NCI-H82 treated with DMSO at 0.1 percent for 48 hours (cell line): ENCODE results near the gene PTPRA.
"Not testable (repeated sequence)": the region's sequence is repeated elsewhere in the genome, so short reads cannot be mapped to it uniquely, and the experiment has no call there.

Experiments
- DNase-seq: peaks from one replicate; lab custom pipeline; 2025; ENCODE audit not compliant: unreplicated experiment; lab: John Stamatoyannopoulos, UW

The PTPRA gene

GRCh38 chr20:2888224-2888955 is 15.1 kb downstream of the PTPRA start:
- no peak for DNase-seq

DNA sequence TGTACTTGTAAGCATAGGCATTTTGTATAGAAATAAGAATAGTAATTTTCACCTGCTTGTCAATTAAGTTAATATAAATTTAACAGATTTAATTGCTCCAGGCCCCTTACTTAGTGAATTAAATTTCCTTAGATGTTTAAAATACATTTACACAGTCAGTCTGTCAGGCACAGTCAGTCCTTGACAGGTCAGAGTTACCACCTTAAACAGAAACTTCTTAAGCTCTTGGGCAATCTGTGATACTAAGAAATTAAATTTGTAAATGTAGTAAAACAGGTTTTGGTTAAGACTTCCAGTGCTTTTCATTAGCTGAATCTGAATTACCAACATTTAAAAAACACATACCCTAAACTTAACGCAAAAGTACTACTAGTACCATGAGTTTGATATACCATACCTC is 15.9 kb downstream of the PTPRA start:
- DNase-seq, result no peak

DNA sequence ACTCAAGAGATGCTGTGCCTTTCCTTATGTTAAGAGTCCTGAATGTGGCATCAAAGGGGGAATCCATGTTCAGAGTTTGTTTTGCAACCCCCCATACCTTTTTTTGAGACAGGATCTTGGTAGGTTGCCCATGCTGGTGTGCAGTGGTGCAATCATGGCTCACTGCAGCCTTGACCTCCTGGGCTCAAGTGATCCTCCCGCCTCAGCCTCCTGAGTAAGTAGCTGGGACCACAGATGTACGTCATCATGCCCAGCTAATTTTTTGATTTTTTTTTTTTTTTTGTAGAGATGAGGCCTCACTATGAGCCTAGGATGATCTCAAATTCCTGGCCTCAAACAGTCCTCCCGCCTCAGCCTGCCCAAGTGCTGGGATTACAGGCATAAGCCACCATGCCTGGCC is 16.5 kb downstream of the PTPRA start:
- no peak for DNase-seq

DNA sequence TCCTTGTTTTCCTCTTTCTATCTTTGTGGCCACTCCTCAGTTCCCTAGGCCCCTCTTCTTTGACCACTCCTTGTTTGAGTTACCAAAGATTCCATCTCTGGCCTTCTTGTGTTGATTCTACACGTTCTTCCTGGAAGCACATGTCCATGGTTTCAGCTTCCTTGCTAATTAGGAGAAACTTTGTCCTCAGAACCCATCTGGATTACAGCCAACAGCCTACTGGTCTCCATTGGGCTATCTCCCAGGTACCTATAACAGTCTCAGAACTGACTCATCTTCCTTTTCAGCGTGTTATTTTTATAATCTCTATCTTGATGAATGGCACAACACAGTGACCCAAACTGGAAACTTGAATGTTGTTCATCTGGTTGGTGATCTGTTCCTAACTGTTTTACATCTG is 17.5 kb downstream of the PTPRA start:
- DNase-seq, result no peak

DNA sequence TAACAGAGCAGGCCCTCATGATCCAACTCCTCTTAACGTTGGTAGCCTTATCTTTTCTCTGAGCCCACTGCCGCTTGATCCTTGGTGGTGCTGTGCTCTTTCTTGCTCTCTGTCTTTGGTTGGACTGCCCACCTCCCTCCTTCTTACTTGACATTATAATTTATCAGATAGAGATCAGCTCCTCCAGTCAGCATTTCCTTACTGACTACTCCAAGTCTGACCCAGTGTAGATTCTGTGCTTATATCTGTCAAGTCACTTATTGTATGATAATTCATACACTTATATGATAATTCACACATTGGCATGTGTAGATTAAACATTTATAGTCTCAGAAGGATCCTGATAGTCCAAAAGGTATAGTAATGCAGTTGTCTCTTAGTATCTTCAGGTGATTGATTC is 18.1 kb downstream of the PTPRA start:
- DNase-seq, result no peak

- no peak for DNase-seq
These were observed 19.1 kb downstream of the PTPRA start for GRCh38 chr20:2892376-2892775.

GRCh38 chr20:2894221-2894620 is 20.9 kb downstream of the PTPRA start:
- DNase-seq, result no peak

DNA sequence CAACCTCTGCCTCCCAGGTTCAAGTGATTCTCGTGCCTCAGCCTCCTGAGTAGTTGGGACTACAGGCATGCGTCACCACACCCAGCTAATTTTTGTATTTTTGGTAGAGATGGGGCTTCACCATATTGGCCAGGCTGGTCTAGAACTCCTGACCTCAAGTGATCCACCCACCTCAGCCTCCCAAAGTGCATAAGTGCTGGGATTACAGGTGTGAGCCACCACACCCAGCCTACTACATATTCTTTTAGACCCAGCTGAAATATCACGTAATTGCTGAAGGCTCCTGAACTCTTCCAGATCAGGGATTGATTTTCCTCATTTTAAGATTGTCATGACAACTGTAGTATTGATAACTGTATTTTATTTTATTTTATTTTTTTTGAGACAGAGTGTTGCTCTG is 21.9 kb downstream of the PTPRA start:
- not testable (repeated sequence) for DNase-seq

GRCh38 chr20:2899243-2899642 is 26.0 kb downstream of the PTPRA start:
- DNase-seq, result no peak

- no peak for DNase-seq
These were observed 27.7 kb downstream of the PTPRA start for GRCh38 chr20:2900845-2901592.

- DNase-seq, result no peak
These were observed 29.0 kb downstream of the PTPRA start for GRCh38 chr20:2902291-2902690.

GRCh38 chr20:2902818-2903217 is 29.5 kb downstream of the PTPRA start:
- no peak for DNase-seq

DNA sequence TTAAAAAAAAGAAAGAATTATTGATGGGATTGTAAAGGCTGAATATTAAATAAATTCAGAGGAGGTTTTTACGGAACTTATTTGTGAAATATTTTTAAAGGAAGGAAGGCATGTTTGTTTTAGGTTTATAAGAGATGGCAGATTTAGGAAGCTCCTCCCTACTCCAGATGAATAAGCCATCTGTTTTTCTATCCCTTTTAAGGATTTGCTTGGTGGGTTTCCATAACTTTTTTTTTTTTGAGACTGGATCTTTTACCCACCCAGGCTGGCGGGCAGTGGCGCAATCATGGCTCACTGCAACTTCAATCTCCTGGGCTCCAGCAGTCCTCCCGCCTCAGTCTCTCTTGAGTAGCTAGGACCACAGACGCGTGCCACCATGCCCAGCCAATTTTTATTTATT is 30.4 kb downstream of the PTPRA start:
- DNase-seq, result no peak

DNA sequence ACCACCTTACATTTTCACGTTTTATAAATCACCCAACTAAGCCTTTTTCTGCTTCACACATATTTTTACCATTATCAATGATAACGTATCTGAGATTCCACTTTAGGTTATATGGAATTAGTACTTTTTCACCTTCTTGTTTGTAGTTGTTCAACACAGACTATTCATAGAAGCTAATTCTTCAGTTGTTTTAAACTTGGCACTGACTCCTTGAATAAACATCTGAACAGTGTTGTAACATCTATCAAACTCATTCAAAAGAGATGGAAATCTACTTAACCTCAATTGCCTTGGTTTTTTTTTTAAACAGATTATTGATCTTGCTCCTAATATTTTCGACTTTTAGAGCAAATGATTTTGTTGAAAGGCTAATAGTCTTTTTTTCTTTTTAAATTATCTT is 34.2 kb downstream of the PTPRA start:
- DNase-seq, result no peak

GRCh38 chr20:2909953-2910352 is 36.7 kb downstream of the PTPRA start:
- no peak for DNase-seq

DNA sequence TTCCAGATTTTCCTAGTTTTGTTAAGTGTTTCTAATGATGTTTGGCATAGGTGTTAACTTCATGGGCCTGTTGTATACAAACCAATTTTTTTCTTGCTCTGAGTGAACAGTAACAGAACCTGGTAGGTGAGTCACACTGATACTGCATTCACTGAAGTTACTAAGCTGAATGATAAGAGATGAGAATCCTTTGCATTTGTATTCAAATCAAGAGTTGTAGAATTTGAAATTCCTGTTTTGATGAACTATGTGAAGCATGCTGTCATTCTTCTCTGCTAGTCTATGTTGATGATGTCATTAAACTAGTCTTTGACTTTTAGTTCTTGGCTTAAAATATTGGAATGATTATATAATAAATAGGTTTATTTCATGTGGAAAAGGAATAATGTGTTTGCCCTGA is 37.9 kb downstream of the PTPRA start:
- DNase-seq, result no peak

- DNase-seq, result peak; percentile 39
These were observed 40.9 kb downstream of the PTPRA start for GRCh38 chr20:2914160-2914559.

DNA sequence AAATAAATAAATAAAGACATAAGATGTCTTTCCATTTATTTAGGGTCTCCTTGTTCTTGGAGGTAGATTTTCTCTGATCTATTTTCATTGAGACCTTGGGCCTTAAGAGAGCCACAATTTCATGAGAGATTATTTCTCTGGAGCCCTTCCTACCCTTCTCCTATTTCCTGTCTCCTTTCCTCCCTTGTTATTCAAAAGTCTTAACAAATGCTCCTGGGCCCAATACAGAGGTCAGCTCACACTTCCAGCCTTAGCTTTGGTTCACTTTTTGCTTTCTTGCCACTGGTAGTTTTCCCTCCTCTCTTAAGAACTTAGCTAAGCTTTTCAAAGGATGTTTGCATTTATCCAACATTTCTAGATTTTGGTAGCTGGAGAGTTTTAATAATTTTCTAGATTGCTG is 44.0 kb downstream of the PTPRA start:
- no peak for DNase-seq

DNA sequence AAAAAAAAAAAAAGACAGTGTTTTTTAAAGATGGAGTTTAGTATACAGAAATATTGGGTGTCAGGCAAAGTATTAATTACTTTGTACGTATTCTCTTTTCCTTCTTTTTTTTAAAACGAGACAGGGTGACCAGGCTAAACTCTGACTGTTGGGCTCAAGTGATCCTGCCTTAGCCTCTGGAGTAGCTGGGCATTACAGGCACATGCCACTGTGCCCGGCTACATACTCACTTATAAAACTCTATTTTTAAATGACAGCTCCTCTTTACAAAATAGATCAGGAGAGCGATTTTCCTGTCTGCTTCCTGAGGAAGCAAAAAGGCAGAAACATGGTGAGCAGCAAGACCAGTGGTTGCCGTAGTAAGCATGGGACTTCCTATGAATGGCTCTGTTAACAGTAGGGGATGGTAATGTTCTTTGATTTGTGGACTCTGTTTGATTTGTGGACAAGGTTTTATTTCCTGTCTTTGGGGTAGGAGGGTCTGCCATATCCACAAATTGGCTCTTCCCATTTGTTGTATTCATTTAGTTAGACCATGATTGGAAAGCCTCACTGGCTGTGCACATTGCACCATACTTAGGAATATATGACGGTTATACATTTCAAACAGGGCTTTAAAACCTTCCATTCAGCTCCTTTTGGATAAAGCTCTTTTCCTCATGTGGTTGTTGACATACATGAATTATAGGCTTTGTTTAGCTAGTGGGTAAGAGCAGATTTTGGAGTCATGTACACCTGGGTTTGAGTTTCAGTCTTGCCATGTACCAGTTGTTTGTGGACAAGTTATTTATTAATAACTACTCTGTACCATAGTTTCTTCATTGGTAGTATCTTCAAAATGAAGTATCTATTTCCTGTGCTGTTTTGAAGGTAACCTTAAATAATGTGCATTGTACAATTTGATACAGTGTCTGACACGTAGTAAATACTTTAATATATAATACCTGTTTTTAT is 45.1 kb downstream of the PTPRA start:
- DNase-seq, result no peak

DNA sequence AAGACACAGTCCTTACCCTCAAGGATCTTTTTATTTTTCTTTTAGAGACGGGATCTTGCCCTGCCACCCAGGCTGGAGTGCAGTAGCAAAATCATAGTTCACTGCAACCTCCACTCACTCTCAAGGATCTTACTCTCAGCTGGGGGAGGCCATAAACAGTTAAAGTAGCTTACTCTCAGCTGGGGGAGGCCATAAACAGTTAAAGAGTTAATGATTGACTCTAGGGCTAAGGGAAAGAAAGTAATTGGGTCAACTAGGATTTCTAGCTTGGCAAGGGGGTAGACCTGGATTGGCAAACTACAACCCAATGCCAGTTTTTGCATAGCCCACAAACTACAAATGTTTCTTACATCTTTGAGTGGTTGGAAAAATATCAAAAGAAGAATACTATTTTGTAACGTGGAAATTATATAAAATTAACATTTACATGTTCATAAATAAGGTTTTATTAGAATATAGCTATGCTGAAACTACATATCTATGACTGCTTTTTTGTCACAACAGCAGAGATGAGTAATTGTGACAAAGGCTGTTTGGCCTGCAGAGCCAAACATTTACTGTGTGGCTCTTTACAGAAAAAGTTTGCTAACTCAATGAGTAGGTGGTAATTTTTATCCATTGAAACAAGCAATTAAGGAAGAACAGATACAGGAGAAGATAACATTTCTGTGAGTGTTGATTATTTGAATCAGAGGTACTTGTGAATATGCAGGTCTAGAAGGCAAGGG is 46.4 kb downstream of the PTPRA start:
- no peak for DNase-seq

DNA sequence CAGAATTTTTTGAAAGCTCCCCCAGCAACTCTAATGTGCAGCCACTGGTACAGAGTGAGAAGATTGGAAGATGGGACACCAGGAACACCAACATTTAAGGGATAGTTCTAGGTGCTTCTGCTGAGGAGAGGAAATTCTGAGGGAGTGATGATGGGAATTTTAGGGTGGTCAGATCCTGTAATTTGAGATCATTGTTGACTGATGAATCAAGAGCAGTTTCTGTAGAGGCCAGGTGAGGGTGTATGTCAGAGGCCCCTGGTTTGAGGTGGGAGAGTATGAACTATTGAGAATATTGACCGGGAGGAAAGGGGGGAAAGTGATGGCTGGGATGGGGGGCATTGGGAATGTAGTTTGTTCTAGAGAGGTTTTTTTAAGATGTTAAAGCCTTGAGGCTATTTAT is 47.2 kb downstream of the PTPRA start:
- no peak for DNase-seq
